VCaP (cell line): Measurements from ENCODE around the gene KLRK1.
"Not testable (repeated sequence)": the region's sequence is repeated elsewhere in the genome, so short reads cannot be mapped to it uniquely, and the experiment has no call there.

Experiments
- H3K27ac ChIP-seq: fragments of 450-650 bp; 2 replicates; pipeline ENCODE4 v1.5.1; 2017
- CTCF ChIP-seq: fragments of 450-650 bp; conservative IDR thresholded peaks from 2 replicates; pipeline ENCODE4 v1.5.1; 2017; ENCODE audit warnings: mild to moderate bottlenecking, moderate library complexity

The KLRK1 gene

GRCh38 chr12:10389904-10390303 is at the start of gene KLRK1:
Gene KLRK1, minus strand, starts transcription at chr12:10390041. Its CDS starts 1,231 bp downstream, at chr12:10388810.
- TF ChIP-seq CTCF = no peak

DNA sequence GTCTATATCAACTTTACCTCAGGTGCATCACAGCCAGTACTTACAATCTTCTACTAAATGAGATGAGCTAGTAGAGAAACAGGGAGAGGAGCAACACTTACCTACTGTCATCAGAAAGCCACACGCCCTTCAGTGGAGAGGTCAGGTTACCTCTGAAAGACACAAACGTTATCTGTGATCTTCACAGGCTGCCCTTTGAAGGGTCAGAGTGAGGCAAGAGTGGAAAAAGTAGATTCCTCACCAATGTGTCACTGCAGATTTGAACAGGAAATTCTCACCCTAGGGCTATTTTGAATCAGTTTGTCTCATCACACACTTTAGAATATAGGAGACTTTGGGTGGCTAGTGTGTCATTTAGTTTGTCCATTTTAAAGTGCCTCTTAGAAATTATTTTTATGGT is 47.8 kb upstream of the KLRK1 start:
- not testable (repeated sequence) for H3K27ac ChIP-seq

More at GRCh38 chr12:10389904-10390303, at the start of gene KLRK1:
- peak within 1 kb of the TSS; percentile 95; the same call in 1 of the 2 replicates for H3K27ac ChIP-seq

DNA sequence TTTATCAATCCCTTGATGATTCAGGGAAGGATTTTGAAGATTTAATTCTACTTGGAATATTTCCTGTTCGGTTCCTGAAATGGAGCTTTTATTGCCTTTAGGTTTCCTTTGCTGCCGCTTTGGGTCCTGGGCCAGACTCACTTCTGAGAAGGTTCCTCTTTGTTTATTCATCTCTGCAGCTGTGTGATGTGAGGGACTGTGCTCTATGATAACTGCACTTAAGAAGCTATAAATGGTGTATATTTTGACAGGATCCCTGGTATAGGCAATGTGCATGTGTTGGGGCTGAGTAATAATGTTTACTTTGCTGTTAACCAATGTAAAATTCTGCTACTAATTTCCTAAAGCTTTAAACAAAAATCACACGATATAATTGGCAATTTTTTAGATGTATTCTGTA is 46.0 kb upstream of the KLRK1 start, which contains the start of gene KLRC2:
Gene KLRC2 (minus strand): TSS at position 195 of the 400 bp plus-strand sequence. CDS start 24 bp downstream, at position 171.
- peak within 1 kb of the TSS; percentile 73 for H3K27ac ChIP-seq

- not testable (repeated sequence) for H3K27ac ChIP-seq
Measured at GRCh38 chr12:10430623-10431022, 40.8 kb upstream of the KLRK1 start.

DNA sequence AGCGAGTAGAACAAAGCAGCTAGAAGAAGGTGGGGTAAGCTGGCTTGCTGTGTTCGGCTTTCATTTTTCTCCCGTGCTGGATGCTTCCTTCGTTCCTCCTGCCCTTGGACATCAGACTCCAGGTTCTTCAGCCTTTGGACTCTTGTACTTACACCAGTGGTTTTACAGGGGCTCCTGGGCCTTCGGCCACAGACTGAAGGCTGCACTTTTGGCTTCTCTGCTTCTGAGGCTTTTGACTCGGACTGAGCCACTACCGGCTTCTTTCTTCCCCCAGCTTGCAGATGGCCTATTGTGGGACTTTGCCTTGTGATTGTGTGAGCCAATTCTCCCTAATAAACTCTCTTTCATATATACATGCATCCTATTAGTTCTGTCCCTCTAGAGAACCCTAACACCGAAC is 36.1 kb upstream of the KLRK1 start:
- H3K27ac ChIP-seq = not testable (repeated sequence)

DNA sequence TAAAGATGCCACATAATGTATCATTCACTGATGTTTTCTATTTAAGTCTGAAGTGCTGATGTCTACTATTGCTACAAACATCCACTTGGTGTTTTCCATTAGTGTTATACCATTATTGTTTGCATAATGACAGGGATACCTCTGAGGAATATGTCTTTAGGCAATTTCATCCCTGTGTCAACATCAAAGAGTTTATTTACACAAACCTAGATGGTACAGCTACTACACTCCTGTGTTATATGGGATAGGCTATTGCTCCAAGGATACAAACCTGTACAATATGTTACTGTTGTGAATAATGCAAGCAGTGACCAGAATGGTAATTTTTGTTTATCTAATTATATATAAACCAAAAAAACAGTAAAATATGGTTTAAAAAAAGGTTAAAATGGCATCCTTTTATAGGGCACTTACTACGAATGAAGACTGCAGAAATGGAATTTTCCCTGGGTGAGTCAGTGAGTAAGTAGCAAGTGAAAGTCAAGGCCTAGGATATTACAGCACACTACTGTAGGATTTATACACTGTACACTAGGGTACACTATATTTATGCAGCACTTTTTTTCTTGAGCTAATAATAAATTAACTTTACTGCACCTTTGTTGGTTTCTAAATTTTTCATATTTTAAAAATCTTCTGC is 34.5 kb upstream of the KLRK1 start:
- H3K27ac ChIP-seq = not testable (repeated sequence)

DNA sequence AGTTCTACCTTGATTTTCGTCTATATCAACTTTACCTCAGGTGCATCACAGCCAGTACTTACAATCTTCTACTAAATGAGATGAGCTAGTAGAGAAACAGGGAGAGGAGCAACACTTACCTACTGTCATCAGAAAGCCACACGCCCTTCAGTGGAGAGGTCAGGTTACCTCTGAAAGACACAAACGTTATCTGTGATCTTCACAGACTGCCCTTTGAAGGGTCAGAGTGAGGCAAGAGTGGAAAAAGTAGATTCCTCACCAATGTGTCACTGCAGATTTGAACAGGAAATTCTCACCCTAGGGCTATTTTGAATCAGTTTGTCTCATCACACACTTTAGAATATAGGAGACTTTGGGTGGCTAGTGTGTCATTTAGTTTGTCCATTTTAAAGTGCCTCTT is 32.3 kb upstream of the KLRK1 start:
- H3K27ac ChIP-seq = not testable (repeated sequence)

- H3K27ac ChIP-seq = not testable (repeated sequence)
Measured at GRCh38 chr12:10420334-10420733, 30.5 kb upstream of the KLRK1 start, which contains the start of gene KLRC3. Gene KLRC3, minus strand, starts transcription at chr12:10420595. Its CDS starts 45 bp downstream, at chr12:10420550.

GRCh38 chr12:10409392-10409791 is 19.6 kb upstream of the KLRK1 start, which contains the start of gene KLRC4:
Gene KLRC4, minus strand, starts transcription at chr12:10409757. Its CDS starts 182 bp downstream, at chr12:10409575.
- H3K27ac ChIP-seq = peak within 1 kb of the TSS; percentile 73
- no peak for TF ChIP-seq CTCF

DNA sequence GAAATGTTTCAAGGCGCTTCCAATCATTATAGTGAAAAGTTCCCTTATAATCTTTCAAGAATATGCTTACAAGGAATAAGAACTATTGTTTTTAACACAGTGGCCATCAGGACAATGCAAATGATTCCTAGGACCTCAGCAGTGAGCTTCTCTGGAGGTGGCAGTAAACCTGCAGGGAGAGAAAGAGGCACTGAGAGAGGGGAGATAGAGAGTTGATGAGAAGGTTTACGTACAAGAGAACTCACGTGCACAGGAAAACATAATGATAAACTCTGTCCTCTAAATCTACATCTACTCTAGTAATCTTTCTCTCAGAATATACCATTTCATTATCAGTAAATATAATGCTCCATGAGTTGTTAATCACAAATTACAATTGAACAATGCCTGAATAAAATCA is 19.0 kb upstream of the KLRK1 start:
- TF ChIP-seq CTCF = no peak
- H3K27ac ChIP-seq = peak overlapping the region; percentile 73

GRCh38 chr12:10406725-10407124 is 16.9 kb upstream of the KLRK1 start:
- H3K27ac ChIP-seq = no peak overlapping the region
- no peak for TF ChIP-seq CTCF
